Fibroblast of villous mesenchyme (primary cell): Measurements from ENCODE around the gene SLC9C1. TPM values are rescaled to one million over a fixed set of nuclear protein-coding genes. Genes with fewer than 3 reads are reported as not detected.
A peak's percentile ranks its signal among the peaks of the same experiment; 100 is the strongest.

Experiments used
- DNase-seq: peaks from one replicate; pipeline ENCODE4 v3.0.0-alpha.2; 2010; ENCODE audit warnings: low read depth
- H3K4me3 ChIP-seq: 2 replicates; pipeline ENCODE4 v1.5.1; 2011; ENCODE audit warnings: low read depth, mild to moderate bottlenecking, low read length
- CTCF ChIP-seq: IDR thresholded peaks from 2 replicates; pipeline ENCODE4 v1.5.1; 2012; ENCODE audit warnings: low read depth, mild to moderate bottlenecking, low read length; ENCODE audit not compliant: insufficient read depth
- total RNA-seq: library from RNA; depleted of rRNA; stranded (reverse); fragments of >200 nt; gene quantifications from 2 replicates; pipeline ENCODE4 v1.2.3, GENCODE V29; 2012

Gene SLC9C1
- total RNA-seq, 1 donor, result not detected

GRCh38 chr3:112171144-112171543 is 122.9 kb downstream of the SLC9C1 start:
- H3K4me3 ChIP-seq, result no peak overlapping the region
- TF ChIP-seq CTCF, result no peak

DNA sequence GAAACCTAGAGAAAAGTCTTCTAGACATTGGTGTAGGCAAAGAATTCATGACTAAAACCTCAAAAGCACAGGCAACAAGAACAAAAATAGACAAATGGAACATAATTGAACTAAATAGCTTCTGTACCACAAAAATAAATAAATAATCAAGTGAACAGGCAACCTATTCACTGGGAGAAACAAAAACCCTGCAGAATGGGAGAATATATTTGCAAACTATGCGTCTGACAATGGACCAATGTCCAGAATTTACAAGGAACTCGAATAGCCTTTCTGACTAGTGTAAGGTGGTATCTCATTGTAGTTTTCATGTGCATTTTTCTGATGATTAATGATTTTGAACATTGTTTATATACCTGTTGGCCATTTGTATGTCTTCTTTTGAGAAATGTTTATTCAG is 124.0 kb downstream of the SLC9C1 start:
- no peak overlapping the region for H3K4me3 ChIP-seq
- DNase-seq, result no peak
- no peak for TF ChIP-seq CTCF

More at GRCh38 chr3:112171144-112171543, 122.9 kb downstream of the SLC9C1 start:
- no peak for DNase-seq

- DNase-seq, result no peak
- no peak for TF ChIP-seq CTCF
- no peak overlapping the region for H3K4me3 ChIP-seq
Measured at GRCh38 chr3:112167758-112168157, 126.3 kb downstream of the SLC9C1 start.

GRCh38 chr3:112149136-112149535 is 144.9 kb downstream of the SLC9C1 start:
- H3K4me3 ChIP-seq, result no peak overlapping the region
- DNase-seq, result no peak
- no peak for TF ChIP-seq CTCF

DNA sequence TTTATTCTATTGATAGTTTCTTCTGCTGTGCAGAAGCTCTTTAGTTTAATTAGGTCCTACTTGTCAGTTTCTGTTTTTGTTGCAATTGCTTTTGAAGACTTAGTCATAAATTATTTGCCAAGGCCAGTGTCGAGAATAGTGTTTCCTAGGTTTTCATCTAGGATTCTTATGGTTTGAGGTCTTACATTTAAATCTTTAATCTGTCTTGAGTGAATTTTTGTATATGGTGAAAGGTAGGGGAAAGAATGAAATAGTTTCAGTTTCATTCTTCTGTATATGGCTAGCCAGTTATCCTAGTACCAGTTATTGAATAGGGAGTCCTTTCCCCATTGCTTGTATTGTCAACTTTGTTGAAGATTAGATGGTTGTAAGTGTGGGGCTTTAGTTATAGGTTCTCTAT is 150.3 kb downstream of the SLC9C1 start:
- TF ChIP-seq CTCF, result no peak
- DNase-seq, result no peak
- no peak overlapping the region for H3K4me3 ChIP-seq

DNA sequence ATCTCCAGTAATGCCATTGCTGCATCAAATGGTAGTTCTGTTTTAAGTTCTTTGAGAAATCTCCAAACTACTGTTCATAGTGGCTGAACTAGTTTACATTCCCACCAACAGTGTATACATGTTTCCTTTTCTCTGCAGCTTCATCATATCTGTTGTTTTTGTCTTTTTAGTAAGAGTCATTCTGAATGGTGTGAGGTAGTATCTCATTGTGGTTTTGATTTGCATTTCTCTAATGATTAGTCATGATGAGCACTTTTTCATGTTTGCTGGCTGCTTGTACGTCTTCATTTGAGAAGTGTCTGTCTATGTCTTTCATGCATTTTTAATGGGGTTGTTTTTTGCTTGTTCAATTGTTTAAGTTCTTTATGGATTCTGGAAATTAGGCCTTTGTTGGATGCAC is 150.8 kb downstream of the SLC9C1 start:
- no peak overlapping the region for H3K4me3 ChIP-seq
- peak; percentile 30 for DNase-seq
- TF ChIP-seq CTCF, result no peak

DNA sequence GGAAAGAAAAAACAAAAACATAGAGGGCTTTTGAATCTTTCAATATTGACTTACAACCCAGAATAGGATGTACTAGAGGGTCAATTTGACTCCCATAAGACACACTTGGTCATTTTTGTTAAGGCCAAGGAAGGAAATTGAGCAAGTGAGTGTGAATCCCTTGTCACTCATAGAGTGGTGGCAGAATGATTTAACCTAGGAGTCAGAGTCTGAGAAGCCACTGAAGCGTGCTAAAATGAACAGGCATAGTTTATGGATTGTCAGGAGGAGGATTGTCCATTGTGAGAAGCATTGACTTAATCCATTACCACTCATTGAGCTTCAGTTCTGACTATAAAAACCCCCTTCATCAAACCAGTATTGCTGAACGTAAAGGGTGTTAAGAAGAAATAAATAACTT is 152.7 kb downstream of the SLC9C1 start:
- no peak for DNase-seq
- no peak overlapping the region for H3K4me3 ChIP-seq
- TF ChIP-seq CTCF, result no peak
